Keratinocyte (primary cell): ENCODE data around the gene CCDC77. TPM values are rescaled to one million over a fixed set of nuclear protein-coding genes. Genes with fewer than 3 reads are reported as not detected.

Experiments
- DNase-seq: peaks from one replicate; pipeline ENCODE4 v3.0.0-alpha.2; 2011; ENCODE audit warnings: low read depth, missing footprints, low spot score
- FAIRE-seq: peaks from 2 replicates; lab custom pipeline; 2011; peaks lifted over from hg19 to GRCh38; lab: Jason Lieb, UNC
- H2AFZ ChIP-seq: 2 replicates; pipeline ENCODE4 v1.6.0; 2012; ENCODE audit warnings: low read length, control low read depth, inconsistent platforms; ENCODE audit not compliant: control insufficient read depth
- H3K27ac ChIP-seq: 2 replicates; pipeline ENCODE4 v1.5.1; 2011; ENCODE audit warnings: low read length; ENCODE audit not compliant: control insufficient read depth, insufficient read depth
- H3K27me3 ChIP-seq: 3 replicates; pipeline ENCODE4 v1.6.0; 2011; ENCODE audit warnings: low read length; ENCODE audit not compliant: control insufficient read depth, insufficient read depth; ENCODE audit errors: extremely low read depth
- H3K36me3 ChIP-seq, 2 experiments: 2 replicates in 1 of 2; 3 replicates in 1 of 2; pipeline ENCODE4 v1.5.1; 2011; ENCODE audit warnings: low read length in 2 of 2, mild to moderate bottlenecking in 1 of 2; ENCODE audit not compliant: control insufficient read depth in 2 of 2, insufficient read depth in 2 of 2; ENCODE audit errors: extremely low read depth in 1 of 2
- H3K4me1 ChIP-seq: 3 replicates; pipeline ENCODE4 v1.5.1; 2011; ENCODE audit warnings: low read length; ENCODE audit not compliant: control insufficient read depth, insufficient read depth; ENCODE audit errors: extremely low read depth
- H3K4me2 ChIP-seq: 3 replicates; pipeline ENCODE4 v1.6.0; 2011; ENCODE audit warnings: low read depth, low read length; ENCODE audit not compliant: control insufficient read depth, insufficient read depth; ENCODE audit errors: extremely low read depth
- H3K4me3 ChIP-seq, 3 experiments: fragments of 200-600 bp in 1 of 3; sonication (generic) in 1 of 3; 2 replicates in 2 of 3; 3 replicates in 1 of 3; pipeline ENCODE4 v1.5.1; 2011 to 2016; ENCODE audit warnings: low read length in 3 of 3, mild to moderate bottlenecking in 3 of 3, control low read depth in 2 of 3, inconsistent platforms in 1 of 3, low read depth in 1 of 3, mixed read lengths in 1 of 3, mixed run types in 1 of 3, moderate library complexity in 1 of 3; ENCODE audit not compliant: control insufficient read depth in 2 of 3, insufficient read depth in 2 of 3; ENCODE audit errors: extremely low read depth in 1 of 3
- H3K79me2 ChIP-seq: 2 replicates; pipeline ENCODE4 v1.6.0; 2012; ENCODE audit warnings: low read length; ENCODE audit not compliant: control insufficient read depth, insufficient read depth
- H3K9ac ChIP-seq: 3 replicates; pipeline ENCODE4 v1.6.0; 2011; ENCODE audit warnings: low read length; ENCODE audit not compliant: control insufficient read depth, insufficient read depth; ENCODE audit errors: extremely low read depth
- H3K9me1 ChIP-seq: 3 replicates; pipeline ENCODE4 v1.6.0; 2011; ENCODE audit warnings: low read length; ENCODE audit not compliant: control insufficient read depth, insufficient read depth; ENCODE audit errors: extremely low read depth
- H3K9me3 ChIP-seq: 2 replicates; pipeline ENCODE4 v1.5.1; 2012; ENCODE audit warnings: low read depth, low read length; ENCODE audit not compliant: control insufficient read depth
- H4K20me1 ChIP-seq: 3 replicates; pipeline ENCODE4 v1.6.0; 2011; ENCODE audit warnings: low read length; ENCODE audit not compliant: control insufficient read depth, insufficient read depth; ENCODE audit errors: extremely low read depth
- CTCF ChIP-seq, 3 experiments: IDR thresholded peaks in 1 of 3; conservative IDR thresholded peaks in 1 of 3; optimal IDR thresholded peaks in 1 of 3; 2 replicates in 2 of 3; 3 replicates in 1 of 3; pipeline versions ENCODE3 to v1.5.1; 2011; ENCODE audit warnings: low read length in 3 of 3, mild to moderate bottlenecking in 3 of 3, moderate library complexity in 2 of 3, control low read depth in 1 of 3, inconsistent platforms in 1 of 3; ENCODE audit not compliant: insufficient read depth in 2 of 3; ENCODE audit errors: extremely low read depth in 1 of 3
- EZH2 ChIP-seq: IDR thresholded peaks from one replicate; pipeline ENCODE4 v1.6.1; 2012; ENCODE audit warnings: inconsistent platforms, mild to moderate bottlenecking, low read length, moderate library complexity
- dilution Hi-C: fragments of 300-500 bp; cut with MboI; formaldehyde crosslinking; loops from one replicate; pipeline ENCODE4 v1.7.0; 2020; ENCODE audit warnings: low sequenced_read_pairs; ENCODE audit not compliant: extremely low pct_ligation_motif_present
- polyA plus RNA-seq, 5 experiments: library from polyadenylated mRNA; depleted of rRNA in 3 of 5; stranded (reverse) in 3 of 5; stranded (forward) in 1 of 5; unstranded in 1 of 5; fragments of >200 nt; gene quantifications; 1 replicate in 1 of 5; 2 replicates in 3 of 5; 3 replicates in 1 of 5; pipeline versions ENCODE4 v1.2.1 to v1.2.3, GENCODE V29; 2011 to 2012; ENCODE audit warnings: missing spikeins in 2 of 5, low read depth in 1 of 5, low replicate concordance in 1 of 5

Gene CCDC77
- polyA plus RNA-seq, 1 donor (not counting 4 experiments of a cell fraction or from before 2014, with no cell fraction given): 8.3 TPM

GRCh38 chr12:462936-463705 lies 61.7 kb downstream of the CCDC77 start:
- Histone ChIP-seq H3K27me3 (no peaks in the 10 kb centered on the region), H3K9me1 (no peaks in the 10 kb centered on the region), H3K9me3 (no peaks in the 10 kb centered on the region), H3K4me2 (no peak overlapping the region), H3K4me1 (peaks cover 19% of the 10 kb centered on the region), H3K27ac (no peak overlapping the region), H3K9ac (no peak overlapping the region), H2AFZ (no peak overlapping the region), H3K36me3 (peaks cover 0 to 2% of the 10 kb centered on the region in 2 experiments), H4K20me1 (no peaks in the 10 kb centered on the region), H3K4me3 (no peak overlapping the region), H3K79me2 (no peaks in the 10 kb centered on the region)
- dilution Hi-C loops: no loop called here
- no peak for TF ChIP-seq EZH2
- TF ChIP-seq CTCF (optimal IDR thresholded peaks at IDR 0.05 in 1 of 3, IDR thresholded peaks at IDR 0.05 in 1 of 3, conservative IDR thresholded peaks at IDR 0.05 in 1 of 3; ENCODE audit: extremely low read depth in 1 of 3, insufficient read depth in 2 of 3, low read length in 3 of 3): no peak
- FAIRE-seq (peak; percentile 52), DNase-seq (no peak)

GRCh38 chr12:464484-465267 lies 63.2 kb downstream of the CCDC77 start:
- H4K20me1 ChIP-seq: no peaks in the 10 kb centered on the region
- TF ChIP-seq CTCF (optimal IDR thresholded peaks at IDR 0.05 in 1 of 3, IDR thresholded peaks at IDR 0.05 in 1 of 3, conservative IDR thresholded peaks at IDR 0.05 in 1 of 3; ENCODE audit: extremely low read depth in 1 of 3, insufficient read depth in 2 of 3, low read length in 3 of 3) (no peak), EZH2 (no peak)
- peaks cover 0 to 2% of the 10 kb centered on the region in 2 experiments for H3K36me3 ChIP-seq
- FAIRE-seq (no peak), DNase-seq (no peak)
- no peak overlapping the region for H3K4me2 ChIP-seq
- H3K9ac ChIP-seq: no peak overlapping the region
- H3K9me1 ChIP-seq: no peaks in the 10 kb centered on the region
- H3K27ac ChIP-seq: no peak overlapping the region
- H2AFZ ChIP-seq: no peak overlapping the region
- H3K9me3 ChIP-seq: no peaks in the 10 kb centered on the region
- H3K79me2 ChIP-seq: no peaks in the 10 kb centered on the region
- H3K27me3 ChIP-seq: no peaks in the 10 kb centered on the region
- peaks cover 19% of the 10 kb centered on the region for H3K4me1 ChIP-seq
- dilution Hi-C loops: no loop called here
- H3K4me3 ChIP-seq: no peak overlapping the region
